Measurements from ENCODE around the gene JMY.

The JMY gene

DNA sequence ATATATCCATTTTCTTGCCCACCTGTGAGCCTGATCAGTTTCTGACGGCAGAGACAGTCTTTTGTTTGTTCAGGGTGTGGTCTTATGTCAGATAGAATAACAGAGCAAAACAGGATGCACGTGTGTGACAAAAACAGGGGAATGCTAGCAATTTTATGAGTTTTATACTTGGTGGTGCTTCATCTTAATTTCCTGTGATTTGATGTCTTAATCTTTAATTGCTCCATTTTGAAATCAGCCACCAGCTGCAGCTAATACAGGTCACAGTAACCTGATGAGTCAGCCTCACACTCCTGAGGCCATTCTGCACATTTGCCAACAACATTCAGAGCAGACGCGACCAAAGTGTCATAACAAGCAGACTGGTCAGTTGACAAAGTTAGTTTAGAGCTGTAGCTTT, 42.3 kb upstream of the JMY start:
- TF ChIP-seq, protein P1, sequence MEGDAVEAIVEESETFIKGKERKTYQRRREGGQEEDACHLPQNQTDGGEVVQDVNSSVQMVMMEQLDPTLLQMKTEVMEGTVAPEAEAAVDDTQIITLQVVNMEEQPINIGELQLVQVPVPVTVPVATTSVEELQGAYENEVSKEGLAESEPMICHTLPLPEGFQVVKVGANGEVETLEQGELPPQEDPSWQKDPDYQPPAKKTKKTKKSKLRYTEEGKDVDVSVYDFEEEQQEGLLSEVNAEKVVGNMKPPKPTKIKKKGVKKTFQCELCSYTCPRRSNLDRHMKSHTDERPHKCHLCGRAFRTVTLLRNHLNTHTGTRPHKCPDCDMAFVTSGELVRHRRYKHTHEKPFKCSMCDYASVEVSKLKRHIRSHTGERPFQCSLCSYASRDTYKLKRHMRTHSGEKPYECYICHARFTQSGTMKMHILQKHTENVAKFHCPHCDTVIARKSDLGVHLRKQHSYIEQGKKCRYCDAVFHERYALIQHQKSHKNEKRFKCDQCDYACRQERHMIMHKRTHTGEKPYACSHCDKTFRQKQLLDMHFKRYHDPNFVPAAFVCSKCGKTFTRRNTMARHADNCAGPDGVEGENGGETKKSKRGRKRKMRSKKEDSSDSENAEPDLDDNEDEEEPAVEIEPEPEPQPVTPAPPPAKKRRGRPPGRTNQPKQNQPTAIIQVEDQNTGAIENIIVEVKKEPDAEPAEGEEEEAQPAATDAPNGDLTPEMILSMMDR (IDR thresholded peaks at IDR 0.05; ENCODE audit: borderline replicate concordance, control extremely low read depth, extremely low read depth, insufficient read depth, missing control alignments), result no peak
- DNase-seq (ENCODE audit: low spot score), result no peak
- in situ Hi-C loops (cut with MboI; ENCODE audit: low sequenced_read_pairs, unreplicated experiment), result no loop called here

DNA sequence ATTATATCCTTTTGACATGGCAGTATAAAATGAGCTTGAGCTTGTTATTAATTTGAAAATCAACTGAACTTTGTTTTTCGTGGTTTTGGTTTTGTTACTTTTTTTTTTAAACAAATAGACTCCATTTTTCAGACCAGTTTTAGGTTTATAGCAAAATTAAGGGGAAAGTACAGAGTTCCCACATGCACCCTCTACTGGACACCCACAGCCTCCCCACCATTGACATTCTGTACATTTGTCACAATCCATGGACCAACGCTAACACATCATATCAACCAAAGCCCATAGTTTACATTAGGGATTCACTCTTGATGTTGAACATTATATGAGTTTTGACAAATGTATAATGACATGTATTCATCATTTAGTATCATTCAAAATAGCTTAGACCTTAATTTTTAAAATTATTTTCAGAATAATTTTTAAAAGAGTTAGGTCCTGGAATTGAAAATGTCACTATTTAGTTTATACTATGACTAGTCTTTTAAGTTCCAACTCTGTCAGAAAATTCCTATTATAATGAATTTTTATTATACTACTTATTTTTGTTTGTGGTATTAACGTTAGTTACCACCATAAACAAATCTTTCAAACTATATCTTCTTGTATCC, 35.3 kb upstream of the JMY start:
- TF ChIP-seq, protein P1 (IDR thresholded peaks at IDR 0.05; ENCODE audit: borderline replicate concordance, control extremely low read depth, extremely low read depth, insufficient read depth, missing control alignments), result peak; percentile 29
- DNase-seq (ENCODE audit: low spot score), result peak; percentile 62
- in situ Hi-C loops (cut with MboI; ENCODE audit: low sequenced_read_pairs, unreplicated experiment), result no loop called here

DNA sequence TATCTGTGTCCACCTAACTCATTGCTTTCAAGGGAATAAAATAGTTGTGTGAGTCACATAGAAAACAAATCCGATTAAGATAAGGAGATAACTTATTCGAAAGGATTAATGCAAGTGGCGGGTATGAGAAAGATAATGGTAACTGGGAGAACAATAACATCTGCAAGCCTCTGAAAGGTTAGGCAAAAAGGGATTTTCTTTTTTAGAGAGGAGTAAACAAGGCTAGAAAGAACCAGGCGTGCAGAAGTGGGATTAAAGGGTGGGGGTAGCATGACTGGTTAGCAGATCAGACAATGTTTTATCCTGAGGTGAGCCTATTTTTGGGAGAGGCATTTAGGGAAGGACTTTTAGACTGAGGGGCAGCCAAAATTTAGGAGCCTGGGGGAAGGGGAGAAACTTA, 34.7 kb upstream of the JMY start:
- TF ChIP-seq, protein P1 (IDR thresholded peaks at IDR 0.05; ENCODE audit: borderline replicate concordance, control extremely low read depth, extremely low read depth, insufficient read depth, missing control alignments), result no peak
- DNase-seq (ENCODE audit: low spot score), result no peak

DNA sequence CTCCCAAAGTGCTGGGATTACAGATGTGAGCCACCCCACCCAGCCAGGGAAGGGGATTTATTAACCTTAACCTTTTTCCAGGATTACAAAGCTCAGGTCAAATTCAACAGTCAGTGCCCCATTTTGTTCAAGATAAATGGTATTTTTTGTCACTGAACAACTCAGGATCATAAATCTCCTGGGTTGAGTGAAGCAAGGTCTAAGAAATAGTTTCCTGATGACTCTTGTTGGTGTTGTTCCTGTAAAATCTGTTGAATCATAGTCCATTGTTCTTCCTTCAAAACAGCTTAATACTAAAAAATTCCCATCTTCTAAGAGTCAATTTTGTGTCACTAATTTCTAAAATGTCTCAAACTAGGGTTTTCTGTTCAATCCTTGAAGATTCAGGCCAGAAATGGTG, 33.9 kb upstream of the JMY start:
- in situ Hi-C loops (cut with MboI; ENCODE audit: low sequenced_read_pairs, unreplicated experiment), result no loop called here
- TF ChIP-seq, protein P1 (IDR thresholded peaks at IDR 0.05; ENCODE audit: borderline replicate concordance, control extremely low read depth, extremely low read depth, insufficient read depth, missing control alignments), result no peak
- DNase-seq (ENCODE audit: low spot score), result no peak

More for the DNA sequence above, 34.7 kb upstream of the JMY start:
- in situ Hi-C loops (cut with MboI; ENCODE audit: low sequenced_read_pairs, unreplicated experiment), result no loop called here

DNA sequence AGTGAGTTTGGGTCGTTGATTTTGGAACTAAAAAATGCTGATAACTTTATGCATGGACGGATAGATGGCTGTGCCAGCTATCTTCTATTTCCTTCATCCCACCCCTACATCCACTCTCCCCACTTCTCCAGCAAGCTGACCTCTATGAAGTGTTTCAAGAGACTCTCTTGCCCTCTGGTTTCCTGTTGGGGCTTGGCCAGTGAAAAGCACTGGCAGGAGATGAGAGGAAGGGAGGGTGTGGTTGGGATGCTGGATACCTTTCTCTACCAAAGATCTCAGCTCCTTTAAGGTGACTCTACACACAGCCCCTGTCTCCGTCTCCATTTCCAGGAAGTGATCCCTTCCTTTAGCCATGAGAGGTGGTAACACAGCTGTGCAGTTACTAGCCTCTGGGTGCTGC, 30.0 kb upstream of the JMY start:
- in situ Hi-C loops (cut with MboI; ENCODE audit: low sequenced_read_pairs, unreplicated experiment), result no loop called here
- no peak for DNase-seq (ENCODE audit: low spot score)
- TF ChIP-seq, protein P1 (IDR thresholded peaks at IDR 0.05; ENCODE audit: borderline replicate concordance, control extremely low read depth, extremely low read depth, insufficient read depth, missing control alignments), result no peak

DNA sequence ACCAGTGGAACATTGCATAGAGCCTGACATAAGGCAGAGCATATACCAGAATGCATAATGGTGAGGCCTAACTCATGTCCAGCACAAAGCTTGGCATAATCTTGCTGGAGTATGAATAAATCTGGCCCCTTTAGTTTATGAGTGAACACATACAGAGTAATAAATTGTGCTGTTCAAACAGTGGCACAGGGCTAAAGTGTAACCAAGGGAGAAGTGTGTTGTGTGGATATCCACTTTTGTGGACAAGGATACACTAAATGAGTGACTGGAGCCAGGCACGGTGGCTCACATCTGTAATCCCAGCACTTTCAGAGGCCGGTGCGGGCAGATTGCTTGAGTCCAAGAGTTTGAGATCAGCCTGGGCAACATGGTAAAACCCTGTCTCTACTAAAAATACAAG, 29.4 kb upstream of the JMY start:
- TF ChIP-seq, protein P1 (IDR thresholded peaks at IDR 0.05; ENCODE audit: borderline replicate concordance, control extremely low read depth, extremely low read depth, insufficient read depth, missing control alignments), result no peak
- in situ Hi-C loops (cut with MboI; ENCODE audit: low sequenced_read_pairs, unreplicated experiment), result no loop called here
- DNase-seq (ENCODE audit: low spot score), result no peak
